ENCODE data around the gene FOXL1.

The FOXL1 gene

GRCh38 chr16:86580791-86581170 lies 2.4 kb downstream of the FOXL1 start (continued):
- TF ChIP-seq, protein P1, sequence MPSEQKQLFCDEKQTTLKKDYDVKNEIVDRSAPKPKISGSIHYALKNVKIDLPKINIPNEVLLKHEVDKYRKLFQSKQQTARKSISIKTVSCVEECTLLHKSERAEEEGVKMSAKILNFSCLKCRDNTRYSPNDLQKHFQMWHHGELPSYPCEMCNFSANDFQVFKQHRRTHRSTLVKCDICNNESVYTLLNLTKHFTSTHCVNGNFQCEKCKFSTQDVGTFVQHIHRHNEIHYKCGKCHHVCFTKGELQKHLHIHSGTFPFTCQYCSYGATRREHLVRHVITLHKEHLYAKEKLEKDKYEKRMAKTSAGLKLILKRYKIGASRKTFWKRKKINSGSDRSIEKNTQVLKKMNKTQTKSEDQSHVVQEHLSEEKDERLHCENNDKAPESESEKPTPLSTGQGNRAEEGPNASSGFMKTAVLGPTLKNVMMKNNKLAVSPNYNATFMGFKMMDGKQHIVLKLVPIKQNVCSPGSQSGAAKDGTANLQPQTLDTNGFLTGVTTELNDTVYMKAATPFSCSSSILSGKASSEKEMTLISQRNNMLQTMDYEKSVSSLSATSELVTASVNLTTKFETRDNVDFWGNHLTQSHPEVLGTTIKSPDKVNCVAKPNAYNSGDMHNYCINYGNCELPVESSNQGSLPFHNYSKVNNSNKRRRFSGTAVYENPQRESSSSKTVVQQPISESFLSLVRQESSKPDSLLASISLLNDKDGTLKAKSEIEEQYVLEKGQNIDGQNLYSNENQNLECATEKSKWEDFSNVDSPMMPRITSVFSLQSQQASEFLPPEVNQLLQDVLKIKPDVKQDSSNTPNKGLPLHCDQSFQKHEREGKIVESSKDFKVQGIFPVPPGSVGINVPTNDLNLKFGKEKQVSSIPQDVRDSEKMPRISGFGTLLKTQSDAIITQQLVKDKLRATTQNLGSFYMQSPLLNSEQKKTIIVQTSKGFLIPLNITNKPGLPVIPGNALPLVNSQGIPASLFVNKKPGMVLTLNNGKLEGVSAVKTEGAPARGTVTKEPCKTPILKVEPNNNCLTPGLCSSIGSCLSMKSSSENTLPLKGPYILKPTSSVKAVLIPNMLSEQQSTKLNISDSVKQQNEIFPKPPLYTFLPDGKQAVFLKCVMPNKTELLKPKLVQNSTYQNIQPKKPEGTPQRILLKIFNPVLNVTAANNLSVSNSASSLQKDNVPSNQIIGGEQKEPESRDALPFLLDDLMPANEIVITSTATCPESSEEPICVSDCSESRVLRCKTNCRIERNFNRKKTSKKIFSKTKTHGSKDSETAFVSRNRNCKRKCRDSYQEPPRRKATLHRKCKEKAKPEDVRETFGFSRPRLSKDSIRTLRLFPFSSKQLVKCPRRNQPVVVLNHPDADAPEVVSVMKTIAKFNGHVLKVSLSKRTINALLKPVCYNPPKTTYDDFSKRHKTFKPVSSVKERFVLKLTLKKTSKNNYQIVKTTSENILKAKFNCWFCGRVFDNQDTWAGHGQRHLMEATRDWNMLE (tag by site-specific recombination; conservative IDR thresholded peaks at IDR 0.05; ENCODE audit: low read depth), result no peak
- TF ChIP-seq KLF8 (tag by site-specific recombination; IDR thresholded peaks at IDR 0.05) (no peak), WT1 (tag by site-specific recombination; IDR thresholded peaks at IDR 0.05) (no peak), ZNF692 (tag by site-specific recombination; IDR thresholded peaks at IDR 0.05) (no peak), PRDM2 (tag by site-specific recombination; IDR thresholded peaks at IDR 0.05; ENCODE audit: borderline replicate concordance) (no peak), YY2 (tag by site-specific recombination; IDR thresholded peaks at IDR 0.05) (no peak)
- TF ChIP-seq, protein P2, sequence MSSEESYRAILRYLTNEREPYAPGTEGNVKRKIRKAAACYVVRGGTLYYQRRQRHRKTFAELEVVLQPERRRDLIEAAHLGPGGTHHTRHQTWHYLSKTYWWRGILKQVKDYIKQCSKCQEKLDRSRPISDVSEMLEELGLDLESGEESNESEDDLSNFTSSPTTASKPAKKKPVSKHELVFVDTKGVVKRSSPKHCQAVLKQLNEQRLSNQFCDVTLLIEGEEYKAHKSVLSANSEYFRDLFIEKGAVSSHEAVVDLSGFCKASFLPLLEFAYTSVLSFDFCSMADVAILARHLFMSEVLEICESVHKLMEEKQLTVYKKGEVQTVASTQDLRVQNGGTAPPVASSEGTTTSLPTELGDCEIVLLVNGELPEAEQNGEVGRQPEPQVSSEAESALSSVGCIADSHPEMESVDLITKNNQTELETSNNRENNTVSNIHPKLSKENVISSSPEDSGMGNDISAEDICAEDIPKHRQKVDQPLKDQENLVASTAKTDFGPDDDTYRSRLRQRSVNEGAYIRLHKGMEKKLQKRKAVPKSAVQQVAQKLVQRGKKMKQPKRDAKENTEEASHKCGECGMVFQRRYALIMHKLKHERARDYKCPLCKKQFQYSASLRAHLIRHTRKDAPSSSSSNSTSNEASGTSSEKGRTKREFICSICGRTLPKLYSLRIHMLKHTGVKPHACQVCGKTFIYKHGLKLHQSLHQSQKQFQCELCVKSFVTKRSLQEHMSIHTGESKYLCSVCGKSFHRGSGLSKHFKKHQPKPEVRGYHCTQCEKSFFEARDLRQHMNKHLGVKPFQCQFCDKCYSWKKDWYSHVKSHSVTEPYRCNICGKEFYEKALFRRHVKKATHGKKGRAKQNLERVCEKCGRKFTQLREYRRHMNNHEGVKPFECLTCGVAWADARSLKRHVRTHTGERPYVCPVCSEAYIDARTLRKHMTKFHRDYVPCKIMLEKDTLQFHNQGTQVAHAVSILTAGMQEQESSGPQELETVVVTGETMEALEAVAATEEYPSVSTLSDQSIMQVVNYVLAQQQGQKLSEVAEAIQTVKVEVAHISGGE (tag by site-specific recombination; conservative IDR thresholded peaks at IDR 0.05; ENCODE audit: low read depth), result no peak

- H3K36me3 ChIP-seq (ENCODE audit: control insufficient read depth in 2 of 2, insufficient read depth in 1 of 2, low read length in 2 of 2), result no peaks in the 10 kb centered on the region
- H3K4me3 ChIP-seq (ENCODE audit: low read depth, low read length), result no peak overlapping the region
- no peak overlapping the region for H3K27ac ChIP-seq (ENCODE audit: extremely low read depth, low read depth, low read length)
- CTCF ChIA-PET, result interaction anchor here (0.6 to 0.7 kb wide), 2 partner anchors 17 to 1290 kb away, joined by 3 read pairs; no protein-coding TSS in a partner anchor
- peaks cover 3% of the 10 kb centered on the region; the same call in 1 of the 2 replicates for H3K4me1 ChIP-seq (ENCODE audit: control insufficient read depth, insufficient read depth, low read length)
- POLR2A ChIA-PET, result no interaction called here
- no peaks in the 10 kb centered on the region for H3K9me3 ChIP-seq (ENCODE audit: control insufficient read depth, insufficient read depth, low read depth, low read length)
- TF ChIP-seq ZNF707 (tag by site-specific recombination; IDR thresholded peaks at IDR 0.05), result no peak
- no peak for TF ChIP-seq ZNF701 (tag by site-specific recombination; IDR thresholded peaks at IDR 0.05)
- no peak for TF ChIP-seq RBAK (tag by site-specific recombination; IDR thresholded peaks at IDR 0.05)
- no peak for TF ChIP-seq ZNF133 (tag by site-specific recombination; IDR thresholded peaks at IDR 0.05)
- no peak for TF ChIP-seq ZNF280D (tag by site-specific recombination; IDR thresholded peaks at IDR 0.05)
- TF ChIP-seq ZXDB (tag by site-specific recombination; IDR thresholded peaks at IDR 0.05), result no peak
- TF ChIP-seq, protein P3, sequence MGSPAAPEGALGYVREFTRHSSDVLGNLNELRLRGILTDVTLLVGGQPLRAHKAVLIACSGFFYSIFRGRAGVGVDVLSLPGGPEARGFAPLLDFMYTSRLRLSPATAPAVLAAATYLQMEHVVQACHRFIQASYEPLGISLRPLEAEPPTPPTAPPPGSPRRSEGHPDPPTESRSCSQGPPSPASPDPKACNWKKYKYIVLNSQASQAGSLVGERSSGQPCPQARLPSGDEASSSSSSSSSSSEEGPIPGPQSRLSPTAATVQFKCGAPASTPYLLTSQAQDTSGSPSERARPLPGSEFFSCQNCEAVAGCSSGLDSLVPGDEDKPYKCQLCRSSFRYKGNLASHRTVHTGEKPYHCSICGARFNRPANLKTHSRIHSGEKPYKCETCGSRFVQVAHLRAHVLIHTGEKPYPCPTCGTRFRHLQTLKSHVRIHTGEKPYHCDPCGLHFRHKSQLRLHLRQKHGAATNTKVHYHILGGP (tag by site-specific recombination; IDR thresholded peaks at IDR 0.05), result no peak
- TF ChIP-seq ZNF132 (tag by site-specific recombination; IDR thresholded peaks at IDR 0.05; ENCODE audit: borderline replicate concordance), result no peak
- no peak for TF ChIP-seq ZNF211 (tag by site-specific recombination; IDR thresholded peaks at IDR 0.05; ENCODE audit: low read depth)
These were observed 3.1 kb downstream of the FOXL1 start for GRCh38 chr16:86581458-86581857.

Data from HEK293 (cell line).